K562 (cell line): ENCODE results near the gene METTL25B.

ENCODE experiments used
- CTCF ChIP-seq, 3 experiments: IDR thresholded peaks in 2 of 3; conservative IDR thresholded peaks in 1 of 3; 2 replicates each; pipeline ENCODE4 v1.5.1; 2011 to 2012; ENCODE audit warnings: low read length in 3 of 3, mild to moderate bottlenecking in 3 of 3, control low read depth in 2 of 3, improper control_type of control experiment in 1 of 3, inconsistent platforms in 1 of 3, low read depth in 1 of 3, mixed read lengths in 1 of 3, moderate library complexity in 1 of 3; ENCODE audit not compliant: insufficient read depth in 2 of 3
- GABPB1 ChIP-seq: sonication (generic); formaldehyde crosslinking; IDR thresholded peaks from 2 replicates; pipeline ENCODE4 v1.8.0; 2022; ENCODE audit warnings: mild to moderate bottlenecking, missing genetic modification reagents
- MED1 ChIP-seq: sonication (generic); formaldehyde crosslinking; IDR thresholded peaks from 2 replicates; pipeline ENCODE4 v1.8.1; 2023; ENCODE audit warnings: missing genetic modification reagents, borderline replicate concordance
- SMARCC2 ChIP-seq: fragments of 450-650 bp; IDR thresholded peaks from 2 replicates; pipeline ENCODE4 v1.6.1; 2017; ENCODE audit warnings: antibody characterized with exemption, moderate library complexity, mild to moderate bottlenecking, low read depth
- TBL1XR1 ChIP-seq, 2 experiments: IDR thresholded peaks; 2 replicates each; pipeline ENCODE4 v1.6.1; 2012; ENCODE audit warnings: improper control_type of control experiment in 2 of 2, low read length in 2 of 2, mild to moderate bottlenecking in 1 of 2
- TF ChIP-seq, protein P1 (sequence below): sonication (generic); formaldehyde crosslinking; IDR thresholded peaks from 2 replicates; pipeline ENCODE4 v1.9.0; 2022; ENCODE audit warnings: mild to moderate bottlenecking, missing genetic modification reagents
- TF ChIP-seq, protein P2 (sequence below), 2 experiments: fragments of 450-650 bp; formaldehyde crosslinking in 1 of 2; IDR thresholded peaks; 2 replicates each; pipeline versions ENCODE4 v1.4.0 to v1.6.1; 2014 to 2020; ENCODE audit warnings: mild to moderate bottlenecking in 2 of 2, borderline replicate concordance in 1 of 2, low read depth in 1 of 2

DNA sequence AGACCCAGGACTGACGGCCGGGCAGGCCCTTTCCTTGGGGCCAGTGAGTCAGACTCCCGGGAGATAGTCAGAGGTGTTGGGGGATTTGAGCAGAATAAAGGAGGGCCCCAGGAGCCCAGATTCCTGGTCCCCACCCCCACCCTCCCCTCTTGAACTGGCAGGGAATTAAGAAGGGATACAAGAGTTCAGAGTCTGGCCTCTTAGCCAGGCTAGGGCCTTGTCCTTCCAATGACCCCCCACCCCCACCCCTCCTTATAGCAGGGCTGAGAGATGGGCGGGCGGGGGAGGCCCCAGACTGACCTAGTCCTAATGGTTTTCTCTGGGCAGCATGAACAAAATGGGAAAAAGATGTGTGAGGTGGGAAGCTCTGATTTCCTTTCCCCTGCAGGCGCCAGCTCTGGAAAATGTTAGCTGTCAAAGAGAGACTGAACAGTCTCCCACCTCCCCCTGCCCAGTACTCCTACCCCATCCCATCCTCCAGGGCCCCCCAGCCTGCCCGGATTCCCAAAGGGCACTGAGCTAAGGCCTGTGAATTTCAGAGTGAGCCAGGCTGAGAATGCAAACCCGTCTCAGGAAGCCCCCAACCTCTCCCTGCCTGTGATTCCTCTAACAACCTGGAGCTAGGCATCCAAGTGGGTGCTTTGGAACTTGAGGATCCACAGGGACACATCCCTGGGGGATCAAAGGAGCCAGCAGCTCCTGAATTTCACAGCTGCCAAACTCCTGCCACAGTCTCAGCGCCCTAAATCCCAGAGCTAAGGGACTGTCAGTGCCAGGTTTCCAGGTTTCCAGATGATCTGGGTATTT is 17.1 kb upstream of the METTL25B start:
- TF ChIP-seq TBL1XR1 (IDR thresholded peaks at IDR 0.05; ENCODE audit: low read length in 2 of 2) (no peak), CTCF (IDR thresholded peaks at IDR 0.05 in 2 of 3, conservative IDR thresholded peaks at IDR 0.05 in 1 of 3; ENCODE audit: insufficient read depth in 2 of 3, low read depth in 1 of 3, low read length in 3 of 3) (no peak), GABPB1 (no peak), SMARCC2 (no peak), MED1 (CRISPR knock-in tag) (no peak)
- TF ChIP-seq, protein P1, sequence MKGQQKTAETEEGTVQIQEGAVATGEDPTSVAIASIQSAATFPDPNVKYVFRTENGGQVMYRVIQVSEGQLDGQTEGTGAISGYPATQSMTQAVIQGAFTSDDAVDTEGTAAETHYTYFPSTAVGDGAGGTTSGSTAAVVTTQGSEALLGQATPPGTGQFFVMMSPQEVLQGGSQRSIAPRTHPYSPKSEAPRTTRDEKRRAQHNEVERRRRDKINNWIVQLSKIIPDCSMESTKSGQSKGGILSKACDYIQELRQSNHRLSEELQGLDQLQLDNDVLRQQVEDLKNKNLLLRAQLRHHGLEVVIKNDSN, result no peak
- TF ChIP-seq, protein P2, sequence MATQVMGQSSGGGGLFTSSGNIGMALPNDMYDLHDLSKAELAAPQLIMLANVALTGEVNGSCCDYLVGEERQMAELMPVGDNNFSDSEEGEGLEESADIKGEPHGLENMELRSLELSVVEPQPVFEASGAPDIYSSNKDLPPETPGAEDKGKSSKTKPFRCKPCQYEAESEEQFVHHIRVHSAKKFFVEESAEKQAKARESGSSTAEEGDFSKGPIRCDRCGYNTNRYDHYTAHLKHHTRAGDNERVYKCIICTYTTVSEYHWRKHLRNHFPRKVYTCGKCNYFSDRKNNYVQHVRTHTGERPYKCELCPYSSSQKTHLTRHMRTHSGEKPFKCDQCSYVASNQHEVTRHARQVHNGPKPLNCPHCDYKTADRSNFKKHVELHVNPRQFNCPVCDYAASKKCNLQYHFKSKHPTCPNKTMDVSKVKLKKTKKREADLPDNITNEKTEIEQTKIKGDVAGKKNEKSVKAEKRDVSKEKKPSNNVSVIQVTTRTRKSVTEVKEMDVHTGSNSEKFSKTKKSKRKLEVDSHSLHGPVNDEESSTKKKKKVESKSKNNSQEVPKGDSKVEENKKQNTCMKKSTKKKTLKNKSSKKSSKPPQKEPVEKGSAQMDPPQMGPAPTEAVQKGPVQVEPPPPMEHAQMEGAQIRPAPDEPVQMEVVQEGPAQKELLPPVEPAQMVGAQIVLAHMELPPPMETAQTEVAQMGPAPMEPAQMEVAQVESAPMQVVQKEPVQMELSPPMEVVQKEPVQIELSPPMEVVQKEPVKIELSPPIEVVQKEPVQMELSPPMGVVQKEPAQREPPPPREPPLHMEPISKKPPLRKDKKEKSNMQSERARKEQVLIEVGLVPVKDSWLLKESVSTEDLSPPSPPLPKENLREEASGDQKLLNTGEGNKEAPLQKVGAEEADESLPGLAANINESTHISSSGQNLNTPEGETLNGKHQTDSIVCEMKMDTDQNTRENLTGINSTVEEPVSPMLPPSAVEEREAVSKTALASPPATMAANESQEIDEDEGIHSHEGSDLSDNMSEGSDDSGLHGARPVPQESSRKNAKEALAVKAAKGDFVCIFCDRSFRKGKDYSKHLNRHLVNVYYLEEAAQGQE (IDR thresholded peaks at IDR 0.05; ENCODE audit: borderline replicate concordance), result no peak
- TF ChIP-seq, protein P2 (CRISPR knock-in tag; IDR thresholded peaks at IDR 0.05; ENCODE audit: low read depth), result no peak
